Hepatocyte (in vitro differentiated cells): ENCODE results near the gene GGT7.

ENCODE experiments used
- CTCF ChIP-seq: fragments of 200-600 bp; sonication (generic); IDR thresholded peaks from 2 replicates; pipeline ENCODE4 v1.5.1; 2016; ENCODE audit warnings: antibody characterized with exemption, mild to moderate bottlenecking; ENCODE audit not compliant: poor library complexity
- EZH2 ChIP-seq: fragments of 200-600 bp; sonication (generic); IDR thresholded peaks from 2 replicates; pipeline ENCODE4 v1.6.1; 2016; ENCODE audit warnings: antibody characterized with exemption, mild to moderate bottlenecking, borderline replicate concordance
- EZH2phosphoT487 ChIP-seq: fragments of 200-600 bp; sonication (generic); IDR thresholded peaks from one replicate; pipeline ENCODE4 v1.6.1; 2018; ENCODE audit warnings: antibody characterized with exemption, mild to moderate bottlenecking, low read depth, moderate library complexity; ENCODE audit not compliant: unreplicated experiment, severe bottlenecking

- no peak for TF ChIP-seq CTCF
- TF ChIP-seq EZH2: no peak
- TF ChIP-seq EZH2phosphoT487: no peak
These were observed 66.4 kb downstream of the GGT7 start for GRCh38 chr20:34806255-34806654.
